PFSK-1 (cell line): ENCODE measurements around the gene RPP21.

Source experiments
- FOXP2 ChIP-seq: optimal IDR thresholded peaks from 2 replicates; pipeline ENCODE3; 2011; ENCODE audit warnings: borderline replicate concordance, control low read depth, inconsistent platforms; ENCODE audit not compliant: insufficient read depth; ENCODE audit errors: extremely low read length, extremely low read depth
- POLR2AphosphoS5 ChIP-seq: IDR thresholded peaks from 2 replicates; pipeline ENCODE4 v1.6.1; 2012; ENCODE audit warnings: low read depth, mild to moderate bottlenecking, control low read depth, low read length, moderate library complexity
- SIN3A ChIP-seq: IDR thresholded peaks from 2 replicates; pipeline ENCODE4 v1.6.1; 2012; ENCODE audit warnings: mild to moderate bottlenecking, low read length, moderate library complexity, borderline replicate concordance; ENCODE audit not compliant: insufficient read depth
- TAF1 ChIP-seq: IDR thresholded peaks from 2 replicates; pipeline ENCODE4 v1.6.1; 2012; ENCODE audit warnings: low read length, control low read depth, borderline replicate concordance; ENCODE audit not compliant: insufficient read depth
- TF ChIP-seq, protein P1 (sequence below), 2 experiments: IDR thresholded peaks; 2 replicates each; pipeline versions ENCODE4 v1.6.1 to v1.8.0; 2011 to 2012; ENCODE audit warnings: low read depth in 2 of 2, low read length in 2 of 2, control low read depth in 1 of 2, inconsistent platforms in 1 of 2, mild to moderate bottlenecking in 1 of 2, moderate library complexity in 1 of 2; ENCODE audit not compliant: insufficient read depth in 1 of 2

RPP21 gene

DNA sequence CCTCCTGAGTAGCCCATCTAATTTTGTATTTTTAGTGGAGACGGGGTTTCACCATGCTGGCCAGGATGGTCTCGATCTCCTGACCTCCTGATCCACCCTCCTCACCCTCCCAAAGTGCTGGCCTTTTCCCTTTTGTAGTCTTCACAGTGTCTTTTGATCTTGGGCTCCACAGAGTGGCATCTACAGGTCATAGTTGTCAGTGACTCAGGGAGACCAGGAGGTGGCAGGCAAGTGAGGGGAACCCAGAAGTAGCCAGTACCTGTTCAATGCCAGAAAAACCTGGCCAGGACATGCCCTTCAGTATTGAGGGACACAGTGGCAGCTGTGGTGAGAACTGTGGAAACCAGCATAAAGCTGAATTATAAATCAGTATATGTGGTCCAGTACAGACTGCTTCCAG lies 19.6 kb downstream of the RPP21 start:
- TF ChIP-seq, protein P1, sequence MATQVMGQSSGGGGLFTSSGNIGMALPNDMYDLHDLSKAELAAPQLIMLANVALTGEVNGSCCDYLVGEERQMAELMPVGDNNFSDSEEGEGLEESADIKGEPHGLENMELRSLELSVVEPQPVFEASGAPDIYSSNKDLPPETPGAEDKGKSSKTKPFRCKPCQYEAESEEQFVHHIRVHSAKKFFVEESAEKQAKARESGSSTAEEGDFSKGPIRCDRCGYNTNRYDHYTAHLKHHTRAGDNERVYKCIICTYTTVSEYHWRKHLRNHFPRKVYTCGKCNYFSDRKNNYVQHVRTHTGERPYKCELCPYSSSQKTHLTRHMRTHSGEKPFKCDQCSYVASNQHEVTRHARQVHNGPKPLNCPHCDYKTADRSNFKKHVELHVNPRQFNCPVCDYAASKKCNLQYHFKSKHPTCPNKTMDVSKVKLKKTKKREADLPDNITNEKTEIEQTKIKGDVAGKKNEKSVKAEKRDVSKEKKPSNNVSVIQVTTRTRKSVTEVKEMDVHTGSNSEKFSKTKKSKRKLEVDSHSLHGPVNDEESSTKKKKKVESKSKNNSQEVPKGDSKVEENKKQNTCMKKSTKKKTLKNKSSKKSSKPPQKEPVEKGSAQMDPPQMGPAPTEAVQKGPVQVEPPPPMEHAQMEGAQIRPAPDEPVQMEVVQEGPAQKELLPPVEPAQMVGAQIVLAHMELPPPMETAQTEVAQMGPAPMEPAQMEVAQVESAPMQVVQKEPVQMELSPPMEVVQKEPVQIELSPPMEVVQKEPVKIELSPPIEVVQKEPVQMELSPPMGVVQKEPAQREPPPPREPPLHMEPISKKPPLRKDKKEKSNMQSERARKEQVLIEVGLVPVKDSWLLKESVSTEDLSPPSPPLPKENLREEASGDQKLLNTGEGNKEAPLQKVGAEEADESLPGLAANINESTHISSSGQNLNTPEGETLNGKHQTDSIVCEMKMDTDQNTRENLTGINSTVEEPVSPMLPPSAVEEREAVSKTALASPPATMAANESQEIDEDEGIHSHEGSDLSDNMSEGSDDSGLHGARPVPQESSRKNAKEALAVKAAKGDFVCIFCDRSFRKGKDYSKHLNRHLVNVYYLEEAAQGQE (IDR thresholded peaks at IDR 0.05; ENCODE audit: insufficient read depth in 1 of 2, low read depth in 2 of 2, low read length in 2 of 2): no peak
- TF ChIP-seq FOXP2 (no peak), TAF1 (no peak), POLR2AphosphoS5 (no peak), SIN3A (no peak)

DNA sequence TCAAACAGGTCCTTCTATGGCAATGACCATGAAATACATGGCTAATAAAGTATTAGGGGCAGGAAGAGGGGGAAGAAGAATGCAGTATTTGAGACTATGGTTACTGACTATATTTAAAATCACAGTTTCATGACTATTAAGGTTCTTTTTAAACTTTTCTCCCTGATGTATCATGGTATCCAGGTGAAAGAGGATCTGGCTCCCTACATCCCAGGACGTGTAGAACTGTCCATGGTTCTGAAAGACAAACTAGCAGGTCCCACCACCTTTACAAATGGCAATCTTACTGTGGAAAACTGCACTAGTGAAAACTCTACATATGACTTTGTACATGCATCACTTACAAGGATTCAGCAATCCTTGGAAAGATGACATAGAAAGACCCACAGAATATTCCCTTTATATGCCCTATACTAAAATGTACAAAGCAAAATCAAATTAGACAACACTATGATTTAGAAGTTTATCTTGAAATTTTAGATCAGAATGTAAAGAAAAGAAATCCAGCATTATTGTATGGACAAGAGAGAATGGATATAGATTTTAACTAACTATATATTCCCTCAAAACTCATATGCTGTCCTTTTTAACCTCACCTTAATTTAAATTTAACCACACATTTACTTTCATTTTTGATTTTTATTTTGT lies 33.5 kb downstream of the RPP21 start:
- peak; percentile 56; the same call in 1 of the 2 replicates for TF ChIP-seq SIN3A
- TF ChIP-seq, protein P1 (IDR thresholded peaks at IDR 0.05; ENCODE audit: insufficient read depth in 1 of 2, low read depth in 2 of 2, low read length in 2 of 2): peak; percentile 89 to 99
- no peak for TF ChIP-seq POLR2AphosphoS5

- TF ChIP-seq, protein P1 (IDR thresholded peaks at IDR 0.05; ENCODE audit: insufficient read depth in 1 of 2, low read depth in 2 of 2, low read length in 2 of 2): no peak
- TF ChIP-seq TAF1 (no peak), SIN3A (no peak), POLR2AphosphoS5 (no peak)
Measured at GRCh38 chr6:30380464-30380863, 35.5 kb downstream of the RPP21 start.

- TF ChIP-seq FOXP2 (no peak), SIN3A (no peak), POLR2AphosphoS5 (no peak), TAF1 (no peak)
- TF ChIP-seq, protein P1 (IDR thresholded peaks at IDR 0.05; ENCODE audit: insufficient read depth in 1 of 2, low read depth in 2 of 2, low read length in 2 of 2): no peak
Measured at GRCh38 chr6:30386166-30386565, 41.2 kb downstream of the RPP21 start.

- TF ChIP-seq, protein P1 (IDR thresholded peaks at IDR 0.05; ENCODE audit: insufficient read depth in 1 of 2, low read depth in 2 of 2, low read length in 2 of 2): no peak
- TF ChIP-seq TAF1 (no peak), SIN3A (no peak), POLR2AphosphoS5 (no peak), FOXP2 (no peak)
Measured at GRCh38 chr6:30391240-30391639, 46.3 kb downstream of the RPP21 start.
